ENCODE measurements around the gene ASIC2. TPM values are rescaled to one million over a fixed set of nuclear protein-coding genes. Genes with fewer than 3 reads are reported as not detected.

ASIC2 gene
- total and polyA plus RNA-seq, 2 experiments from 2014 or later, result 0.52 to 2.8 TPM

GRCh38 chr17:33115366-33115765 is 177.7 kb downstream of the ASIC2 start:
- H2AFZ ChIP-seq, result no peak overlapping the region
- Mint-ChIP-seq H3K4me1 (0 out of 3 replicates have a peak, but pooled peaks cover 2% of the 10 kb centered on the region), H3K27me3 (ENCODE audit: insufficient read depth, low read depth, poor library complexity) (peaks cover 9% of the 10 kb centered on the region), H3K4me3 (no peak overlapping the region), H3K9me3 (no peaks in the 10 kb centered on the region), H3K36me3 (ENCODE audit: low read depth) (no peaks in the 10 kb centered on the region; the same call in 2 of the 3 replicates), H3K27ac (no peak overlapping the region)
- H3K4me1 ChIP-seq (ENCODE audit: insufficient read depth), result no peaks in the 10 kb centered on the region
- H3K79me2 ChIP-seq (replicated peaks; ENCODE audit: insufficient read depth), result no peaks in the 10 kb centered on the region
- no peaks in the 10 kb centered on the region for H3F3A ChIP-seq (replicated peaks; ENCODE audit: low read depth)
- H3K4me2 ChIP-seq, result no peak overlapping the region
- H3K4me3 ChIP-seq, result no peak overlapping the region
- no peaks in the 10 kb centered on the region for H3K9me2 ChIP-seq (ENCODE audit: insufficient read depth)
- H3K36me3 ChIP-seq (ENCODE audit: insufficient read depth), result no peaks in the 10 kb centered on the region
- ATAC-seq (no peak), DNase-seq (ENCODE audit: low spot score) (no peak)
- H4K20me1 ChIP-seq (replicated peaks; ENCODE audit: insufficient read depth), result 0 out of 2 replicates have a peak, but pooled peaks cover 5% of the 10 kb centered on the region
- TF ChIP-seq CREB1 (CRISPR knock-in tag; IDR thresholded peaks at IDR 0.05; ENCODE audit: low read depth), result no peak
- TF ChIP-seq POLR2AphosphoS5 (IDR thresholded peaks at IDR 0.05; ENCODE audit: low read depth), result no peak
- no peak for TF ChIP-seq ZNF462 (CRISPR knock-in tag; IDR thresholded peaks at IDR 0.05)
- no peak for TF ChIP-seq REST (IDR thresholded peaks at IDR 0.05; ENCODE audit: unreplicated experiment)
- TF ChIP-seq JUNB (IDR thresholded peaks at IDR 0.05; ENCODE audit: unreplicated experiment), result no peak
- TF ChIP-seq ZNF114 (CRISPR knock-in tag; IDR thresholded peaks at IDR 0.05), result no peak
- no peak for TF ChIP-seq ZNF331 (CRISPR knock-in tag; IDR thresholded peaks at IDR 0.05; ENCODE audit: low read depth)
- TF ChIP-seq EZH2phosphoT487 (IDR thresholded peaks at IDR 0.05; ENCODE audit: unreplicated experiment), result no peak
- TF ChIP-seq EZH2 (IDR thresholded peaks at IDR 0.05; ENCODE audit: low read depth, unreplicated experiment), result no peak
- no peak for TF ChIP-seq CTCF (conservative IDR thresholded peaks at IDR 0.05; ENCODE audit: low read depth in 2 of 2)
- TF ChIP-seq NANOG (IDR thresholded peaks at IDR 0.05; ENCODE audit: borderline replicate concordance), result no peak
- no peak for TF ChIP-seq ETS1 (IDR thresholded peaks at IDR 0.05)
- no peak for TF ChIP-seq STAT1 (IDR thresholded peaks at IDR 0.05; ENCODE audit: unreplicated experiment)
- H3K27ac ChIP-seq (ENCODE audit: low read depth), result no peak overlapping the region
- H3K27me3 ChIP-seq (ENCODE audit: insufficient read depth), result no peaks in the 10 kb centered on the region
